IMR-90 (cell line): ENCODE results near the gene KIF12. TPM values are rescaled to one million over a fixed set of nuclear protein-coding genes. Genes with fewer than 3 reads are reported as not detected.

ENCODE experiments used
- ATAC-seq: fragments of 200-7000 bp; cut with Tn5 transposase; 2 replicates; pipeline ENCODE4 v1.9.1; 2020; ENCODE audit warnings: low read depth, mild to moderate bottlenecking, moderate library complexity
- BruUV-seq: library from RNA; stranded (reverse); fragments of 400-500 nt; replicated peaks from 2 replicates; lab custom pipeline; 2021; lab: Mats Ljungman, UMichigan
- CTCF ChIA-PET: fragments of 300-600 bp; formaldehyde crosslinking; extraction: SDS; loops from one replicate; lab custom pipeline; 2021; ENCODE audit warnings: antibody characterized with exemption; lab: Yijun Ruan, JAX
- POLR2A ChIA-PET: fragments of 300-600 bp; sonication (Branson Sonifier 250); formaldehyde crosslinking; loops from one replicate; lab custom pipeline; 2022; ENCODE audit warnings: antibody characterized with exemption; ENCODE audit not compliant: unreplicated experiment; lab: Charles Lee
- DNase-seq: peaks from one replicate; pipeline ENCODE4 v3.0.0; 2013
- H2AFZ ChIP-seq: replicated peaks from 2 replicates; pipeline ENCODE3; 2013; ENCODE audit warnings: low read length, mild to moderate bottlenecking; ENCODE audit not compliant: poor library complexity
- H2AK5ac ChIP-seq: 2 replicates; pipeline ENCODE4 v1.6.1; 2013; ENCODE audit warnings: low read depth, low read length, inconsistent platforms
- H2AK9ac ChIP-seq: replicated peaks from 2 replicates; pipeline ENCODE3; 2013; ENCODE audit warnings: mild to moderate bottlenecking, low read depth, low read length, moderate library complexity; ENCODE audit not compliant: poor library complexity
- H2BK120ac ChIP-seq: 2 replicates; pipeline ENCODE4 v1.6.1; 2013; ENCODE audit warnings: low read depth, low read length, inconsistent platforms
- H2BK15ac ChIP-seq: 3 replicates; pipeline ENCODE4 v1.6.1; 2013; ENCODE audit warnings: low read depth, low read length, inconsistent platforms
- H2BK20ac ChIP-seq: 2 replicates; pipeline ENCODE4 v1.6.1; 2013; ENCODE audit warnings: low read depth, mild to moderate bottlenecking, inconsistent platforms, low read length, moderate library complexity
- H2BK5ac ChIP-seq: 2 replicates; pipeline ENCODE4 v1.6.1; 2013; ENCODE audit warnings: mild to moderate bottlenecking, low read depth, low read length, inconsistent platforms; ENCODE audit not compliant: poor library complexity, severe bottlenecking
- H3K14ac ChIP-seq: replicated peaks from 2 replicates; pipeline ENCODE4 v1.6.1; 2013; ENCODE audit warnings: low read depth, low read length, inconsistent platforms
- H3K18ac ChIP-seq: 2 replicates; pipeline ENCODE4 v1.6.1; 2013; ENCODE audit warnings: low read depth, low read length, control low read depth
- H3K23ac ChIP-seq: 2 replicates; pipeline ENCODE4 v1.6.1; 2013; ENCODE audit warnings: low read depth, low read length, inconsistent platforms
- H3K27ac ChIP-seq: 2 replicates; pipeline ENCODE4 v1.5.1; 2013; ENCODE audit warnings: mild to moderate bottlenecking, control low read depth, low read length; ENCODE audit not compliant: insufficient read depth
- H3K27me3 ChIP-seq: 2 replicates; pipeline ENCODE4 v1.6.1; 2013; ENCODE audit warnings: low read length; ENCODE audit not compliant: control insufficient read depth, insufficient read depth
- H3K36me3 ChIP-seq: 2 replicates; pipeline ENCODE4 v1.6.1; 2013; ENCODE audit warnings: low read length, mixed read lengths; ENCODE audit not compliant: control insufficient read depth, insufficient read depth
- H3K4ac ChIP-seq: 2 replicates; pipeline ENCODE4 v1.6.1; 2013; ENCODE audit warnings: low read depth, low read length, inconsistent platforms
- H3K4me1 ChIP-seq: 2 replicates; pipeline ENCODE4 v1.6.1; 2013; ENCODE audit warnings: low read length, mixed read lengths; ENCODE audit not compliant: control insufficient read depth, insufficient read depth
- H3K4me2 ChIP-seq: 2 replicates; pipeline ENCODE4 v1.6.1; 2013; ENCODE audit warnings: low read depth, mild to moderate bottlenecking, control low read depth, low read length, moderate library complexity
- H3K4me3 ChIP-seq: 2 replicates; pipeline ENCODE4 v1.5.1; 2013; ENCODE audit warnings: low read depth, mild to moderate bottlenecking, control low read depth, low read length, moderate library complexity; ENCODE audit not compliant: insufficient read depth
- H3K56ac ChIP-seq: 2 replicates; pipeline ENCODE4 v1.6.1; 2013; ENCODE audit warnings: low read length, inconsistent platforms; ENCODE audit not compliant: insufficient read depth; ENCODE audit errors: extremely low read depth
- H3K79me1 ChIP-seq, 2 experiments: 2 replicates each; pipeline ENCODE4 v1.6.1; 2013; ENCODE audit warnings: low read length in 2 of 2, inconsistent platforms in 1 of 2, low read depth in 1 of 2
- H3K9ac ChIP-seq: 2 replicates; pipeline ENCODE4 v1.6.1; 2013; ENCODE audit warnings: low read depth, low read length, control low read depth
- H3K9me1 ChIP-seq: 2 replicates; pipeline ENCODE4 v1.6.1; 2013; ENCODE audit warnings: low read length, inconsistent platforms; ENCODE audit not compliant: insufficient read depth
- H3K9me3 ChIP-seq: 2 replicates; pipeline ENCODE4 v1.6.1; 2013; ENCODE audit warnings: low read length; ENCODE audit not compliant: control insufficient read depth, insufficient read depth
- H4K20me1 ChIP-seq: 2 replicates; pipeline ENCODE4 v1.6.1; 2013; ENCODE audit warnings: low read length, inconsistent platforms; ENCODE audit not compliant: insufficient read depth
- H4K5ac ChIP-seq: 2 replicates; pipeline ENCODE4 v1.6.1; 2013; ENCODE audit warnings: mild to moderate bottlenecking, low read depth, low read length, control low read depth
- H4K8ac ChIP-seq, 2 experiments: 2 replicates each; pipeline ENCODE4 v1.6.1; 2013; ENCODE audit warnings: low read depth in 2 of 2, low read length in 2 of 2, control low read depth in 1 of 2, inconsistent platforms in 1 of 2
- H4K91ac ChIP-seq: 2 replicates; pipeline ENCODE4 v1.6.1; 2013; ENCODE audit warnings: low read depth, low read length, inconsistent platforms; ENCODE audit not compliant: insufficient read depth
- BHLHE40 ChIP-seq: fragments of 150-350 bp; IDR thresholded peaks from 2 replicates; pipeline ENCODE4 v1.6.1; 2016; ENCODE audit warnings: mild to moderate bottlenecking, low read depth, low read length
- MAFK ChIP-seq: IDR thresholded peaks from 2 replicates; pipeline ENCODE4 v1.6.1; 2012; ENCODE audit warnings: low read depth, low read length, improper control_type of control experiment
- MAZ ChIP-seq: IDR thresholded peaks from 2 replicates; pipeline ENCODE4 v1.6.1; 2012; ENCODE audit warnings: low read depth, mild to moderate bottlenecking, low read length, improper control_type of control experiment, moderate library complexity, borderline replicate concordance
- MXI1 ChIP-seq: IDR thresholded peaks from 2 replicates; pipeline ENCODE4 v1.6.1; 2012; ENCODE audit warnings: low read depth, mild to moderate bottlenecking, low read length, moderate library complexity, borderline replicate concordance
- RAD21 ChIP-seq: IDR thresholded peaks from 2 replicates; pipeline ENCODE4 v1.6.1; 2012; ENCODE audit warnings: low read length, improper control_type of control experiment
- WGBS, 2 experiments: methylation state at CpG; one replicate each; pipeline versions ENCODE4 v1.1.5 to v1.1.7; 2013; ENCODE audit warnings: missing lambda C conversion rate in 2 of 2; ENCODE audit not compliant: insufficient read length in 1 of 2; ENCODE audit errors: extremely low coverage in 2 of 2; 5-methylcytosine and 5-hydroxymethylcytosine counted together
- dilution Hi-C: fragments of 300-500 bp; cut with HindIII; formaldehyde crosslinking; loops from one replicate; pipeline ENCODE4 v1.14.3; 2018; ENCODE audit warnings: low sequenced_read_pairs; ENCODE audit not compliant: unreplicated experiment
- in situ Hi-C: fragments of 300-500 bp; cut with MboI; formaldehyde crosslinking; loops from 3 replicates; pipeline ENCODE4 v1.14.3; 2019; ENCODE audit warnings: low sequenced_read_pairs, inconsistent platforms, mixed read lengths
- intact Hi-C: fragments of 100-400 bp; cut with micrococcal nuclease; formaldehyde crosslinking; loops from 2 replicates; pipeline ENCODE4 v1.10.0; 2022
- polyA plus RNA-seq, 3 experiments: library from polyadenylated mRNA; depleted of rRNA; stranded (reverse); fragments of >200 nt; gene quantifications; 2 replicates each; pipeline ENCODE4 v1.2.3, GENCODE V29; 2012; ENCODE audit warnings: low replicate concordance in 1 of 3
- total RNA-seq: library from RNA; depleted of rRNA; stranded (reverse); fragments of >200 nt; gene quantifications from 2 replicates; pipeline ENCODE4 v1.2.3, GENCODE V29; 2012
- TF ChIP-seq, protein P1 (sequence below): conservative IDR thresholded peaks from 2 replicates; pipeline ENCODE4 v1.5.1; 2012; ENCODE audit warnings: mild to moderate bottlenecking, low read depth, low read length, improper control_type of control experiment
- TF ChIP-seq, protein P2 (sequence below): fragments of 150-350 bp; IDR thresholded peaks from 2 replicates; pipeline ENCODE4 v1.6.1; 2016; ENCODE audit warnings: low read depth, mild to moderate bottlenecking, low read length, moderate library complexity, borderline replicate concordance

Gene KIF12
- total and polyA plus RNA-seq, 2 of the 4 experiments (the other 2 are of a cell fraction), result not detected

DNA sequence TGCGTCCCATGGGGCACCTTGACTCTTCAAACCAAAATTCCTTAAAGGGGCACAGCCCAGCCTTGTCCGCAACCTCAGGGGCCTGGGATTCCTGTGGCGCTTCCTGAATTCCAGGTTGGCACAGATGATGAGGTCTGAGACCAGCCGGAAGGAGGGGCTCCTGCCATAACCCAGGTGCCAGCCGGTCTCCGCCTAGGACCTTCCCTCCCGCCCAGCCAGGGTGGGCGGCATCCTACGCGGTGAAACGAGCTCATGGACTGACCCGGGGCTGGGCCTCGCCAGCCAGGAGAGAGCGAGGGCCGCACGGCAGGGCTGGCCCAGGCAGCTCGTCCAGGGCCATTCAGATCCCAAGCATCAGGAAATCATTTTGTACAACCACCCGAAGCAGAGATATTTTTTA, 44.0 kb downstream of the KIF12 start:
- intact Hi-C loops, result no loop called here
- POLR2A ChIA-PET, result no interaction called here
- WGBS, 2 experiments, result 98% methylated on average over 13 of the region's 18 CpGs; no CpG with 5 or more reads in 1 of the 2 experiments
- Histone ChIP-seq H3K9me1 (peaks cover 6% of the 10 kb centered on the region; the same call in 1 of the 2 replicates), H2BK120ac (no peak overlapping the region), H3K4ac (no peak overlapping the region), H2BK5ac (no peak overlapping the region), H3K27ac (no peak overlapping the region), H3K18ac (no peak overlapping the region), H3K4me3 (no peak overlapping the region), H2BK20ac (no peak overlapping the region), H3K36me3 (peaks cover 30% of the 10 kb centered on the region), H3K23ac (no peak overlapping the region), H4K5ac (no peak overlapping the region), H3K4me2 (no peak overlapping the region), H2BK15ac (no peak overlapping the region), H3K9ac (no peak overlapping the region), H3K9me3 (no peaks in the 10 kb centered on the region), H4K8ac (no peak overlapping the region), H3K56ac (no peak overlapping the region), H2AK5ac (no peak overlapping the region), H4K91ac (no peak overlapping the region), H3K27me3 (no peaks in the 10 kb centered on the region), H3K79me1 (peaks cover 0 to 3% of the 10 kb centered on the region in 2 experiments; a peak in 1 of 4 replicates), H3K4me1 (no peaks in the 10 kb centered on the region), H2AK9ac (no peak overlapping the region), H3K14ac (no peak overlapping the region), H4K20me1 (no peaks in the 10 kb centered on the region), H2AFZ (no peak overlapping the region)
- in situ Hi-C loops, result no loop called here
- DNase-seq (no peak), ATAC-seq (no peak)
- dilution Hi-C loops, result no loop called here
- CTCF ChIA-PET, result no interaction called here
- BruUV-seq, result no TSS peak
- TF ChIP-seq, protein P1, sequence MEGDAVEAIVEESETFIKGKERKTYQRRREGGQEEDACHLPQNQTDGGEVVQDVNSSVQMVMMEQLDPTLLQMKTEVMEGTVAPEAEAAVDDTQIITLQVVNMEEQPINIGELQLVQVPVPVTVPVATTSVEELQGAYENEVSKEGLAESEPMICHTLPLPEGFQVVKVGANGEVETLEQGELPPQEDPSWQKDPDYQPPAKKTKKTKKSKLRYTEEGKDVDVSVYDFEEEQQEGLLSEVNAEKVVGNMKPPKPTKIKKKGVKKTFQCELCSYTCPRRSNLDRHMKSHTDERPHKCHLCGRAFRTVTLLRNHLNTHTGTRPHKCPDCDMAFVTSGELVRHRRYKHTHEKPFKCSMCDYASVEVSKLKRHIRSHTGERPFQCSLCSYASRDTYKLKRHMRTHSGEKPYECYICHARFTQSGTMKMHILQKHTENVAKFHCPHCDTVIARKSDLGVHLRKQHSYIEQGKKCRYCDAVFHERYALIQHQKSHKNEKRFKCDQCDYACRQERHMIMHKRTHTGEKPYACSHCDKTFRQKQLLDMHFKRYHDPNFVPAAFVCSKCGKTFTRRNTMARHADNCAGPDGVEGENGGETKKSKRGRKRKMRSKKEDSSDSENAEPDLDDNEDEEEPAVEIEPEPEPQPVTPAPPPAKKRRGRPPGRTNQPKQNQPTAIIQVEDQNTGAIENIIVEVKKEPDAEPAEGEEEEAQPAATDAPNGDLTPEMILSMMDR, result no peak
- no peak for TF ChIP-seq MAZ
- no peak for TF ChIP-seq MXI1
- TF ChIP-seq, protein P2, sequence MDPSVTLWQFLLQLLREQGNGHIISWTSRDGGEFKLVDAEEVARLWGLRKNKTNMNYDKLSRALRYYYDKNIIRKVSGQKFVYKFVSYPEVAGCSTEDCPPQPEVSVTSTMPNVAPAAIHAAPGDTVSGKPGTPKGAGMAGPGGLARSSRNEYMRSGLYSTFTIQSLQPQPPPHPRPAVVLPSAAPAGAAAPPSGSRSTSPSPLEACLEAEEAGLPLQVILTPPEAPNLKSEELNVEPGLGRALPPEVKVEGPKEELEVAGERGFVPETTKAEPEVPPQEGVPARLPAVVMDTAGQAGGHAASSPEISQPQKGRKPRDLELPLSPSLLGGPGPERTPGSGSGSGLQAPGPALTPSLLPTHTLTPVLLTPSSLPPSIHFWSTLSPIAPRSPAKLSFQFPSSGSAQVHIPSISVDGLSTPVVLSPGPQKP, result no peak
- no peak for TF ChIP-seq MAFK
- TF ChIP-seq RAD21, result no peak
- no peak for TF ChIP-seq BHLHE40
